ENCODE data around the gene TIMELESS.

- no peak for TF ChIP-seq POLR2A (IDR thresholded peaks at IDR 0.05)
- TF ChIP-seq, protein P1, sequence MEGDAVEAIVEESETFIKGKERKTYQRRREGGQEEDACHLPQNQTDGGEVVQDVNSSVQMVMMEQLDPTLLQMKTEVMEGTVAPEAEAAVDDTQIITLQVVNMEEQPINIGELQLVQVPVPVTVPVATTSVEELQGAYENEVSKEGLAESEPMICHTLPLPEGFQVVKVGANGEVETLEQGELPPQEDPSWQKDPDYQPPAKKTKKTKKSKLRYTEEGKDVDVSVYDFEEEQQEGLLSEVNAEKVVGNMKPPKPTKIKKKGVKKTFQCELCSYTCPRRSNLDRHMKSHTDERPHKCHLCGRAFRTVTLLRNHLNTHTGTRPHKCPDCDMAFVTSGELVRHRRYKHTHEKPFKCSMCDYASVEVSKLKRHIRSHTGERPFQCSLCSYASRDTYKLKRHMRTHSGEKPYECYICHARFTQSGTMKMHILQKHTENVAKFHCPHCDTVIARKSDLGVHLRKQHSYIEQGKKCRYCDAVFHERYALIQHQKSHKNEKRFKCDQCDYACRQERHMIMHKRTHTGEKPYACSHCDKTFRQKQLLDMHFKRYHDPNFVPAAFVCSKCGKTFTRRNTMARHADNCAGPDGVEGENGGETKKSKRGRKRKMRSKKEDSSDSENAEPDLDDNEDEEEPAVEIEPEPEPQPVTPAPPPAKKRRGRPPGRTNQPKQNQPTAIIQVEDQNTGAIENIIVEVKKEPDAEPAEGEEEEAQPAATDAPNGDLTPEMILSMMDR (IDR thresholded peaks at IDR 0.05): no peak
These were observed 82.3 kb downstream of the TIMELESS start for GRCh38 chr12:56366948-56367347.
